ENCODE measurements around the gene ARG1. TPM values are rescaled to one million over a fixed set of nuclear protein-coding genes. Genes with fewer than 3 reads are reported as not detected.

The ARG1 gene
- total and polyA plus RNA-seq, 4 donors = 238 to 1,194 (median 883) TPM

GRCh38 chr6:131547488-131547887 is 25.5 kb upstream of the ARG1 start:
- Histone ChIP-seq H3K9me3 (ENCODE audit: control insufficient read depth in 4 of 4, low read length in 3 of 4) (no peaks in the 10 kb centered on the region), H3K4me3 (ENCODE audit: low read depth in 1 of 3, low read length in 3 of 3) (no peak overlapping the region), H3K4me1 (ENCODE audit: control insufficient read depth in 4 of 4, insufficient read depth in 4 of 4, low read length in 3 of 4) (peaks cover 8 to 42% (median 20%) of the 10 kb centered on the region in 4 donors), H3K9ac (ENCODE audit: low read depth in 1 of 2, low read length in 2 of 2) (no peak overlapping the region), H3K36me3 (ENCODE audit: control insufficient read depth in 4 of 4, insufficient read depth in 3 of 4, low read depth in 1 of 4, low read length in 3 of 4) (no peaks in the 10 kb centered on the region), H3K27ac (ENCODE audit: low read depth in 1 of 2, low read length in 2 of 2) (peak overlapping the region; percentile 87 to 93), H3K27me3 (ENCODE audit: control insufficient read depth in 4 of 4, insufficient read depth in 4 of 4, low read length in 3 of 4) (no peaks in the 10 kb centered on the region)
- WGBS = 71% methylated on average over 6 of the region's 6 CpGs
- TF ChIP-seq GABPA (IDR thresholded peaks at IDR 0.05 in 1 of 2, conservative IDR thresholded peaks at IDR 0.05 in 1 of 2) (no peak), REST (IDR thresholded peaks at IDR 0.05) (no peak), MAX (IDR thresholded peaks at IDR 0.05) (no peak), CTCF (IDR thresholded peaks at IDR 0.05; ENCODE audit: low read depth, low read length, missing input control) (no peak)
- no peak for DNase-seq (ENCODE audit: low spot score)

- peaks cover 8 to 42% (median 20%) of the 10 kb centered on the region in 4 donors for H3K4me1 ChIP-seq (ENCODE audit: control insufficient read depth in 4 of 4, insufficient read depth in 4 of 4, low read length in 3 of 4)
- no peaks in the 10 kb centered on the region for H3K36me3 ChIP-seq (ENCODE audit: control insufficient read depth in 4 of 4, insufficient read depth in 3 of 4, low read depth in 1 of 4, low read length in 3 of 4)
- no peak overlapping the region for H3K4me3 ChIP-seq (ENCODE audit: low read depth in 1 of 3, low read length in 3 of 3)
- no peaks in the 10 kb centered on the region for H3K9me3 ChIP-seq (ENCODE audit: control insufficient read depth in 4 of 4, low read length in 3 of 4)
- peak overlapping the region in 1 of 2 donors; percentile 54 for H3K9ac ChIP-seq (ENCODE audit: low read depth in 1 of 2, low read length in 2 of 2)
- DNase-seq (ENCODE audit: low spot score) = no peak
- no peaks in the 10 kb centered on the region for H3K27me3 ChIP-seq (ENCODE audit: control insufficient read depth in 4 of 4, insufficient read depth in 4 of 4, low read length in 3 of 4)
- peak overlapping the region; percentile 87 to 93 for H3K27ac ChIP-seq (ENCODE audit: low read depth in 1 of 2, low read length in 2 of 2)
- TF ChIP-seq SP1 (IDR thresholded peaks at IDR 0.05) (peak; percentile 96), YY1 (IDR thresholded peaks at IDR 0.05) (peak; percentile 84), FOXA1 (IDR thresholded peaks at IDR 0.05) (peak; percentile 89), NR2F2 (IDR thresholded peaks at IDR 0.05) (peak; percentile 34), EGR1 (IDR thresholded peaks at IDR 0.05; ENCODE audit: low read depth in 2 of 2) (peak in 1 of 2 donors; percentile 76), TAF1 (conservative IDR thresholded peaks at IDR 0.05) (peak; percentile 65), HNF4A (conservative IDR thresholded peaks at IDR 0.05) (peak; percentile 77 to 83), HNF4G (IDR thresholded peaks at IDR 0.05) (peak; percentile 49), FOXA2 (IDR thresholded peaks at IDR 0.05) (peak; percentile 89), RXRA (IDR thresholded peaks at IDR 0.05) (peak; percentile 94 to 96), CTCF (IDR thresholded peaks at IDR 0.05; ENCODE audit: low read depth, low read length, missing input control) (no peak), RAD21 (IDR thresholded peaks at IDR 0.05) (peak; percentile 57 to 60), MAX (IDR thresholded peaks at IDR 0.05) (peak; percentile 47), REST (IDR thresholded peaks at IDR 0.05) (peak; percentile 93), GABPA (IDR thresholded peaks at IDR 0.05 in 1 of 2, conservative IDR thresholded peaks at IDR 0.05 in 1 of 2) (no peak), ZBTB33 (IDR thresholded peaks at IDR 0.05) (peak; percentile 78), ATF3 (IDR thresholded peaks at IDR 0.05) (peak; percentile 89), JUND (IDR thresholded peaks at IDR 0.05) (peak; percentile 94 to 96)
- WGBS = 31% methylated on average over 1 of the region's 1 CpG
These were observed 24.6 kb upstream of the ARG1 start for GRCh38 chr6:131548441-131548840.

Data from liver (tissue), 9 donors.